HepG2 (cell line): ENCODE results near the gene MMP17. TPM values are rescaled to one million over a fixed set of nuclear protein-coding genes. Genes with fewer than 3 reads are reported as not detected.

Source experiments
- DR1 ChIP-seq: sonication (generic); formaldehyde crosslinking; IDR thresholded peaks from 2 replicates; pipeline ENCODE4 v1.8.0; 2021; ENCODE audit warnings: mild to moderate bottlenecking, missing genetic modification reagents, inconsistent platforms
- EEA1 ChIP-seq: sonication (generic); formaldehyde crosslinking; IDR thresholded peaks from 2 replicates; pipeline ENCODE4 v1.5.1; 2020; ENCODE audit warnings: mild to moderate bottlenecking, missing genetic modification reagents, borderline replicate concordance
- GTF3A ChIP-seq: sonication (generic); formaldehyde crosslinking; conservative IDR thresholded peaks from 2 replicates; pipeline ENCODE4 v1.4.0; 2020; ENCODE audit warnings: mild to moderate bottlenecking, missing genetic modification reagents
- MTA3 ChIP-seq: sonication (generic); formaldehyde crosslinking; IDR thresholded peaks from 2 replicates; pipeline ENCODE4 v1.4.0; 2020; ENCODE audit warnings: missing genetic modification reagents
- NCOA5 ChIP-seq: sonication (generic); formaldehyde crosslinking; IDR thresholded peaks from 2 replicates; pipeline ENCODE4 v1.4.0; 2020; ENCODE audit warnings: missing genetic modification reagents
- NFYC ChIP-seq: IDR thresholded peaks from 2 replicates; pipeline ENCODE4 v1.6.1; 2016; ENCODE audit warnings: missing genetic modification reagents, missing compliant biosample characterization
- NR2F1 ChIP-seq, 2 experiments: fragments of 450-650 bp in 1 of 2; formaldehyde crosslinking in 1 of 2; IDR thresholded peaks; 2 replicates each; pipeline versions ENCODE4 v1.5.0 to v1.6.1; 2016 to 2020; ENCODE audit warnings: mild to moderate bottlenecking in 1 of 2, missing compliant biosample characterization in 1 of 2, missing genetic modification reagents in 1 of 2, moderate library complexity in 1 of 2
- ONECUT2 ChIP-seq: sonication (generic); formaldehyde crosslinking; IDR thresholded peaks from 2 replicates; pipeline ENCODE4 v1.4.0; 2020; ENCODE audit warnings: missing genetic modification reagents
- PHF21A ChIP-seq: sonication (generic); formaldehyde crosslinking; IDR thresholded peaks from 2 replicates; pipeline ENCODE4 v1.5.0; 2020; ENCODE audit warnings: mild to moderate bottlenecking, missing genetic modification reagents
- RARA ChIP-seq: IDR thresholded peaks from 2 replicates; pipeline ENCODE4 v1.6.1; 2016; ENCODE audit warnings: missing genetic modification reagents, missing compliant biosample characterization
- SAP130 ChIP-seq: IDR thresholded peaks from 2 replicates; pipeline ENCODE4 v1.6.1; 2016; ENCODE audit warnings: low read depth
- TOE1 ChIP-seq: sonication (generic); formaldehyde crosslinking; IDR thresholded peaks from 2 replicates; pipeline ENCODE4 v1.4.0; 2020; ENCODE audit warnings: mild to moderate bottlenecking, missing genetic modification reagents
- ZMYM2 ChIP-seq: sonication (generic); formaldehyde crosslinking; IDR thresholded peaks from 2 replicates; pipeline ENCODE4 v1.8.0; 2022; ENCODE audit warnings: mild to moderate bottlenecking, missing genetic modification reagents
- ZMYM4 ChIP-seq: sonication (generic); formaldehyde crosslinking; IDR thresholded peaks from 2 replicates; pipeline ENCODE4 v1.8.1; 2023; ENCODE audit warnings: mild to moderate bottlenecking, missing genetic modification reagents
- ZNF101 ChIP-seq: sonication (generic); formaldehyde crosslinking; IDR thresholded peaks from 2 replicates; pipeline ENCODE4 v1.4.0; 2020; ENCODE audit warnings: mild to moderate bottlenecking, low read depth, missing genetic modification reagents, borderline replicate concordance
- ZNF501 ChIP-seq: sonication (generic); formaldehyde crosslinking; IDR thresholded peaks from 2 replicates; pipeline ENCODE4 v1.5.1; 2020; ENCODE audit warnings: mild to moderate bottlenecking, moderate library complexity, missing genetic modification reagents
- ZNF577 ChIP-seq: sonication (generic); formaldehyde crosslinking; IDR thresholded peaks from 2 replicates; pipeline ENCODE4 v1.4.0; 2020; ENCODE audit warnings: mild to moderate bottlenecking, low read depth, missing genetic modification reagents, borderline replicate concordance
- ZSCAN31 ChIP-seq: sonication (generic); formaldehyde crosslinking; IDR thresholded peaks from 2 replicates; pipeline ENCODE4 v1.5.0; 2020; ENCODE audit warnings: low read depth, mild to moderate bottlenecking, missing genetic modification reagents
- polyA plus RNA-seq, 8 experiments: library from polyadenylated mRNA; depleted of rRNA in 3 of 8; stranded (reverse) in 7 of 8; unstranded in 1 of 8; fragments of >200 nt; fragmentation: Illumina TruSeq in 4 of 8; extraction: Trizol in 4 of 8; gene quantifications; 2 replicates each; pipeline versions ENCODE4 v1.2.1 to v1.2.3, GENCODE V29; 2011 to 2016; ENCODE audit warnings: low read depth in 4 of 8, missing spikeins in 1 of 8, mixed read lengths in 1 of 8; ENCODE audit not compliant: insufficient read depth in 1 of 8
- total RNA-seq, 5 experiments: library from RNA; depleted of rRNA; stranded (reverse); fragments of >200 nt; fragmentation: Illumina TruSeq; extraction: Trizol; gene quantifications; 2 replicates each; pipeline ENCODE4 v1.2.3, GENCODE V29; 2016; ENCODE audit warnings: low read depth in 1 of 5
- TF ChIP-seq, protein P1 (sequence below): sonication (generic); formaldehyde crosslinking; IDR thresholded peaks from 2 replicates; pipeline ENCODE4 v1.5.1; 2020; ENCODE audit warnings: missing genetic modification reagents, mild to moderate bottlenecking, borderline replicate concordance
- TF ChIP-seq, protein P2 (sequence below): sonication (generic); formaldehyde crosslinking; IDR thresholded peaks from 2 replicates; pipeline ENCODE4 v1.9.0; 2021; ENCODE audit warnings: missing genetic modification reagents, borderline replicate concordance
- TF ChIP-seq, protein P3 (sequence below): sonication (generic); formaldehyde crosslinking; conservative IDR thresholded peaks from 2 replicates; pipeline ENCODE4 v1.4.0; 2020; ENCODE audit warnings: missing genetic modification reagents
- TF ChIP-seq, protein P4 (sequence below): IDR thresholded peaks from 2 replicates; pipeline ENCODE4 v1.6.1; 2016; ENCODE audit warnings: missing genetic modification reagents, missing compliant biosample characterization
- TF ChIP-seq, protein P5 (sequence below): conservative IDR thresholded peaks from 2 replicates; pipeline ENCODE4 v1.6.1; 2018; ENCODE audit warnings: missing genetic modification reagents

The MMP17 gene
- total and polyA plus RNA-seq, 2 of the 13 experiments (the other 11 are each of a cell fraction or from before 2014, with no cell fraction given) = 0.55 to 0.80 TPM

DNA sequence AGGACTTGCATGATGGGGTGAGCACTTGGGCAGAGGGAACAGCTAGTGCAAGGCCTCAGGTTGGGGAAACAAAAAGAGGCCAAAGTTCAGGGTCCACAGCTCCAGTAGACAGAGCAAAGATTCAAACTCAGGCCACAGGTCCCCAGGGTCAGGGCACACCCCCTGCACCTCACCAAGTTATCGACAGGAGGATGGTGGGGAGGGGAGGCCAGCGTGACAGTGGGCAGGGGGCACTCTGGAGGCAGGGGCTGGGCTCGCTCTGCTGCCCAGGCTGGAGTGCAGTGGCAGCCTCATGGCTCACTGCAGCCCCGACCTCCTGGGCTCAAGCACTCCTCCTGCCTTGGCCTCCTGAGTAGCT, 33.9 kb downstream of the MMP17 start (continued):
- TF ChIP-seq EEA1 (CRISPR knock-in tag) (no peak), ZSCAN31 (no peak), ZNF501 (CRISPR knock-in tag) (no peak), TOE1 (CRISPR knock-in tag) (no peak), ZNF577 (CRISPR knock-in tag) (no peak), ZMYM2 (CRISPR knock-in tag) (peak; percentile 99), DR1 (no peak), ONECUT2 (CRISPR knock-in tag) (no peak), ZNF101 (no peak), ZMYM4 (CRISPR knock-in tag) (peak; percentile 70; the same call in 1 of the 2 replicates), NR2F1 (CRISPR knock-in tag; IDR thresholded peaks at IDR 0.05) (peak; percentile 94), PHF21A (no peak), MTA3 (CRISPR knock-in tag) (no peak), NFYC (CRISPR knock-in tag) (no peak), SAP130 (CRISPR knock-in tag) (peak; percentile 64), GTF3A (CRISPR knock-in tag) (no peak), NCOA5 (CRISPR knock-in tag) (no peak), RARA (peak; percentile 93)
- TF ChIP-seq, protein P1, sequence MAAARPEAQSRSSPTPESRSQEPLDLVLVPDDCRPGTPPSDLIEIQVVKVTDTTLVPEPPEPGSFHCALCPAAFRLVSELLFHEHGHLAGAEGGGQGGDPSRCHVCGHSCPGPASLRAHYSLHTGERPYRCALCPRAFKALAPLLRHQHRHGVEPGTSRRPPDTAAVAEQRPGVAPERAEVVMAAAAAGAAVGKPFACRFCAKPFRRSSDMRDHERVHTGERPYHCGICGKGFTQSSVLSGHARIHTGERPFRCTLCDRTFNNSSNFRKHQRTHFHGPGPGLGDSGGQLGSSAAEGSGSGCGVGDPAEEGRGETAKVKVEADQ (CRISPR knock-in tag) = peak; percentile 15; the same call in 1 of the 2 replicates
- TF ChIP-seq, protein P2, sequence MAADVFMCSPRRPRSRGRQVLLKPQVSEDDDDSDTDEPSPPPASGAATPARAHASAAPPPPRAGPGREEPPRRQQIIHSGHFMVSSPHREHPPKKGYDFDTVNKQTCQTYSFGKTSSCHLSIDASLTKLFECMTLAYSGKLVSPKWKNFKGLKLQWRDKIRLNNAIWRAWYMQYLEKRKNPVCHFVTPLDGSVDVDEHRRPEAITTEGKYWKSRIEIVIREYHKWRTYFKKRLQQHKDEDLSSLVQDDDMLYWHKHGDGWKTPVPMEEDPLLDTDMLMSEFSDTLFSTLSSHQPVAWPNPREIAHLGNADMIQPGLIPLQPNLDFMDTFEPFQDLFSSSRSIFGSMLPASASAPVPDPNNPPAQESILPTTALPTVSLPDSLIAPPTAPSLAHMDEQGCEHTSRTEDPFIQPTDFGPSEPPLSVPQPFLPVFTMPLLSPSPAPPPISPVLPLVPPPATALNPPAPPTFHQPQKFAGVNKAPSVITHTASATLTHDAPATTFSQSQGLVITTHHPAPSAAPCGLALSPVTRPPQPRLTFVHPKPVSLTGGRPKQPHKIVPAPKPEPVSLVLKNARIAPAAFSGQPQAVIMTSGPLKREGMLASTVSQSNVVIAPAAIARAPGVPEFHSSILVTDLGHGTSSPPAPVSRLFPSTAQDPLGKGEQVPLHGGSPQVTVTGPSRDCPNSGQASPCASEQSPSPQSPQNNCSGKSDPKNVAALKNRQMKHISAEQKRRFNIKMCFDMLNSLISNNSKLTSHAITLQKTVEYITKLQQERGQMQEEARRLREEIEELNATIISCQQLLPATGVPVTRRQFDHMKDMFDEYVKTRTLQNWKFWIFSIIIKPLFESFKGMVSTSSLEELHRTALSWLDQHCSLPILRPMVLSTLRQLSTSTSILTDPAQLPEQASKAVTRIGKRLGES (CRISPR knock-in tag) = no peak
- TF ChIP-seq, protein P3, sequence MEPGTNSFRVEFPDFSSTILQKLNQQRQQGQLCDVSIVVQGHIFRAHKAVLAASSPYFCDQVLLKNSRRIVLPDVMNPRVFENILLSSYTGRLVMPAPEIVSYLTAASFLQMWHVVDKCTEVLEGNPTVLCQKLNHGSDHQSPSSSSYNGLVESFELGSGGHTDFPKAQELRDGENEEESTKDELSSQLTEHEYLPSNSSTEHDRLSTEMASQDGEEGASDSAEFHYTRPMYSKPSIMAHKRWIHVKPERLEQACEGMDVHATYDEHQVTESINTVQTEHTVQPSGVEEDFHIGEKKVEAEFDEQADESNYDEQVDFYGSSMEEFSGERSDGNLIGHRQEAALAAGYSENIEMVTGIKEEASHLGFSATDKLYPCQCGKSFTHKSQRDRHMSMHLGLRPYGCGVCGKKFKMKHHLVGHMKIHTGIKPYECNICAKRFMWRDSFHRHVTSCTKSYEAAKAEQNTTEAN = no peak
- TF ChIP-seq, protein P4, sequence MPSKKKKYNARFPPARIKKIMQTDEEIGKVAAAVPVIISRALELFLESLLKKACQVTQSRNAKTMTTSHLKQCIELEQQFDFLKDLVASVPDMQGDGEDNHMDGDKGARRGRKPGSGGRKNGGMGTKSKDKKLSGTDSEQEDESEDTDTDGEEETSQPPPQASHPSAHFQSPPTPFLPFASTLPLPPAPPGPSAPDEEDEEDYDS (CRISPR knock-in tag) = no peak; the same call in 1 of the 2 replicates
- TF ChIP-seq, protein P5, sequence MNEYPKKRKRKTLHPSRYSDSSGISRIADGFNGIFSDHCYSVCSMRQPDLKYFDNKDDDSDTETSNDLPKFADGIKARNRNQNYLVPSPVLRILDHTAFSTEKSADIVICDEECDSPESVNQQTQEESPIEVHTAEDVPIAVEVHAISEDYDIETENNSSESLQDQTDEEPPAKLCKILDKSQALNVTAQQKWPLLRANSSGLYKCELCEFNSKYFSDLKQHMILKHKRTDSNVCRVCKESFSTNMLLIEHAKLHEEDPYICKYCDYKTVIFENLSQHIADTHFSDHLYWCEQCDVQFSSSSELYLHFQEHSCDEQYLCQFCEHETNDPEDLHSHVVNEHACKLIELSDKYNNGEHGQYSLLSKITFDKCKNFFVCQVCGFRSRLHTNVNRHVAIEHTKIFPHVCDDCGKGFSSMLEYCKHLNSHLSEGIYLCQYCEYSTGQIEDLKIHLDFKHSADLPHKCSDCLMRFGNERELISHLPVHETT (CRISPR knock-in tag) = no peak
